ENCODE measurements around the gene CARHSP1.

DNA sequence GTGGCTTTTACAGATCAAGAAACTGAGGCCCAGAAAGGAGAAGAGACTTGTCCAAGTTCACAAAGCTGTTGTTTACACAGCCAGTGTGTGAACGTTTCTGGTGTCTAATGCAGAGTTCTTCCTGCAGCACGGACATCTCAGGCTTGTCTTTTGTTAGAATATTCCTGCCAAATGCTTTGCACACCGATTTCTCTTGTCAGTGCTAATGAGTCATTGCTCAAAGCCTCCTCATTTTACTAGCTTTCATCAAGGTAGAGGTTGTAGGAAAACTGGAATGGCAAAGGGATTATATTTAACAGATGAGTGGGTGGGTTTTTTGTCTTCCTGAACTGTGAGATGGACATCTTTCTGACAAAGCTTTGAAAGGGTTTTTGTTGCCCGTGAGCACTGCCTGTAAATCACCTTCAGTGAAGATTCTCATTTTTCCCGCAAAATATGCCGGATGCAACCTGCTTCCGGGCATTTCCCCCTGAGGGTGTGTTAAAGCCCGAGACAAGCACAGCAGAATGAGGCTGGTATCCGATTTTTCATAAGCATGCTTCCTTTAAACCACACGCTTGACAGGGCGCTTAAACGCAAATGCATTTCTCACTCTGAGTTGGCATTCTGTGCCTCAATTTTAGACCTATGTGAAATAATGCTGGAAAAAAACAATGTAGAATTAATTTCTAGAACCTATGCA is 56.5 kb downstream of the CARHSP1 start:
- no peak for TF ChIP-seq POLR2A (IDR thresholded peaks at IDR 0.05; ENCODE audit: low read length)
- no peak for TF ChIP-seq GATA1 (IDR thresholded peaks at IDR 0.05; ENCODE audit: low read depth, low read length)
